ENCODE data around the gene CCDC136.
A peak's percentile ranks its signal among the peaks of the same experiment; 100 is the strongest.

CCDC136 gene

GRCh38 chr7:128858380-128859231, 66.8 kb downstream of the CCDC136 start:
- Mint-ChIP-seq H3K27ac (no peak overlapping the region), H3K4me1 (ENCODE audit: low read depth) (peaks cover 11% of the 10 kb centered on the region), H3K4me3 (no peak overlapping the region), H3K36me3 (ENCODE audit: low read depth) (no peaks in the 10 kb centered on the region), H3K27me3 (ENCODE audit: low read depth) (no peaks in the 10 kb centered on the region), H3K9me3 (no peaks in the 10 kb centered on the region)
- DNase-seq (ENCODE audit: low spot score) = no peak

DNA sequence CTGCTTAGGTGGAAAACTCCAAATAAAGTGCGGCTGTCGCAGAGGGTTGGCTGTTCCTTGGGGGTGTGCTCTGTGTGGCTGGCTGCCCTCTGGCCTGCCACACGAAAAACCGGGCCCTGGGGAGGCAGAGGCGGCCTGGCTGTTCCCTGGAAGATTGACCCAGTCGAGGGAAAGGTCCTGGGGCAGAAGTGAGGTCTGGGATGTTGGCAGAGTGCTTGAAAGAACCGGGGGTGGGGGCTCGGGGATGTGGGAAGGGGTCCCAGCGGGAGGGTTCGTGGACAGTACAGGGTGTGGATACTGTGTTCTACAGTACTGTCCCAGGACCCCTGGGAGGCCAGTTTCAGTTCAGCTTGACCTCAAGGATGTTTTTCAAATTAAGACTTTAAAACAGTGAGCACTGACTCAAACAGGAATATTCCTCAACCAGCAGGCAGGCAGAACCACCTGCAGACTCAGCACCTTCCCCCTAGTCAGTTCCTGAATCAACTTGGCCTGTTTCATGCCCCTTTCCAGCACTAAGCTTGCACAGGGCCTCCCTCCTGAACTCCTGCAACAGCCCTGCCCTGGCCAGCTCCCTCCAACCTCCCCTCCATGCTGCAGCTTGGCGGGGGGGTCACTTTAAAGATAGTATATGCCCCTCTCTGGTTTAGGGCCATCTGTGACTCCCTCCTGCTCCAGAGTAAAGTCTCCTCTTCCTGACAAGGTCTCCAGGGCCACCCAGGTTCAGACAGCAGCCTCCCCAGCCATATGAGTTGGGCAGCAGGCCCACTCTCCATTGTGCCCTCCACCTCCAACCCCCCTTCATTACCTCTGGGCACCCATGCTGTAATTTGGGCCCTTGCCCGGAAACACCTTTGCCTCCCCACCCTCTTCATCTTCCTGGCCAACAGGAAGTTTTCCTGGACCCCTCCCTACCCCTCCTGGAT, 67.7 kb downstream of the CCDC136 start:
- H3K4me3 Mint-ChIP-seq = no peak overlapping the region
- H3K9me3 Mint-ChIP-seq = no peaks in the 10 kb centered on the region
- DNase-seq (ENCODE audit: low spot score) = no peak
- no peaks in the 10 kb centered on the region for H3K27me3 Mint-ChIP-seq (ENCODE audit: low read depth)
- peak overlapping the region; percentile 23 for H3K27ac Mint-ChIP-seq
- no peaks in the 10 kb centered on the region for H3K36me3 Mint-ChIP-seq (ENCODE audit: low read depth)
- H3K4me1 Mint-ChIP-seq (ENCODE audit: low read depth) = peaks cover 14% of the 10 kb centered on the region

DNA sequence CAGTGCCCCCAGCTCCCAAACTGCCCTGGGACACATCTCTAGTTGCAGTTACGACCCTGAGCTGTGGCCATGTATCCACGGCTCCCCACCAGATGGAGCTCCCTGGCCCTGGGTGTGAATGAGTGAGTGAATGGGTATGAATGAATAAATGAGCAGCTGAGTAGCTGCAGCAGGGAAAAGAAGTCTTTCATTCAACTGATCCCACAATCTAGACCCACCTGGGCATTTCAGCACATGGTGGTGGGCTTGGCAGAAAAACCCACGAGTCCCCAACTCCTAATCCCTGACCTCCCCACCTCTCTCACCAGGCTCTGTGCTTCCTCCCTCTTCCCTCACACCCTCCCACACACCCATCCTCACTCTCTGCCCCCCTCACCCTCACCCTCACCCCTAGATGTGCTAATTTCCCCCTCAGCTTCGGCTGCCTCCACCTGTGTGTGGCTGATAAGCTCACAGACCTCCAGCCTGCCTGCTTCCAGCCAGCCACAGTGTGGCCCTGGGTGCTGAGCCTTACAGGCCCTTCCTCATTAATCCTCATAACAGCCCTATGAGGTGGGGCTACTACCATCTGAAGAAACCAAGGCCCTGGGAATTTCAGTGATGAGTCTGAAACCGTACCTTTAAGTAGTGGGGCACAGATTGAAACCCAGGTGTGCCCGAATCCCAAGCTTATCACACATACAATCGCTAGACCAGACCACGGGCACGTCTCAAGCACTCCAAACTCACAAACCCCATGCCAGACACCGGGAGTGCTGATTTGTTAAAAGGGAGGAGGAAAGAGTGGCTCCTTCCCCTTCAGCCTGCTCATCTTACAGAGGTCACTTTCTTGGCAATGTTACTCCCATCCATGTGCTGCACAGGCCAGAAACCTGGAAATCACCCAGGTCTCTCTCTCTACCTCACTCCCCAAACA, 68.6 kb downstream of the CCDC136 start:
- Mint-ChIP-seq H3K27me3 (ENCODE audit: low read depth) (no peaks in the 10 kb centered on the region), H3K4me1 (ENCODE audit: low read depth) (peaks cover 14% of the 10 kb centered on the region), H3K27ac (peak overlapping the region; percentile 23), H3K36me3 (ENCODE audit: low read depth) (peaks cover 3% of the 10 kb centered on the region), H3K4me3 (no peak overlapping the region), H3K9me3 (no peaks in the 10 kb centered on the region)
- no peak for DNase-seq (ENCODE audit: low spot score)

- H3K27me3 Mint-ChIP-seq (ENCODE audit: low read depth) = no peaks in the 10 kb centered on the region
- peak overlapping the region; percentile 97 for H3K27ac Mint-ChIP-seq
- no peak for DNase-seq (ENCODE audit: low spot score)
- H3K4me3 Mint-ChIP-seq = peak overlapping the region; percentile 98
- peaks cover 13% of the 10 kb centered on the region for H3K36me3 Mint-ChIP-seq (ENCODE audit: low read depth)
- H3K9me3 Mint-ChIP-seq = no peaks in the 10 kb centered on the region
- H3K4me1 Mint-ChIP-seq (ENCODE audit: low read depth) = peaks cover 14% of the 10 kb centered on the region
These were observed 70.3 kb downstream of the CCDC136 start for GRCh38 chr7:128861957-128862570.

GRCh38 chr7:128862571-128863432, 71.0 kb downstream of the CCDC136 start, which contains the start of gene ATP6V1F:
Gene ATP6V1F, plus strand, starts transcription at chr7:128862856. Its CDS starts 49 bp downstream, at chr7:128862905.
- peak; percentile 99 for DNase-seq (ENCODE audit: low spot score)
- peaks cover 17% of the 10 kb centered on the region for H3K36me3 Mint-ChIP-seq (ENCODE audit: low read depth)
- H3K4me1 Mint-ChIP-seq (ENCODE audit: low read depth) = peaks cover 14% of the 10 kb centered on the region
- H3K27me3 Mint-ChIP-seq (ENCODE audit: low read depth) = no peaks in the 10 kb centered on the region
- H3K27ac Mint-ChIP-seq = peak within 1 kb of the TSS; percentile 97
- peak within 1 kb of the TSS; percentile 98 for H3K4me3 Mint-ChIP-seq
- no peaks in the 10 kb centered on the region for H3K9me3 Mint-ChIP-seq

DNA sequence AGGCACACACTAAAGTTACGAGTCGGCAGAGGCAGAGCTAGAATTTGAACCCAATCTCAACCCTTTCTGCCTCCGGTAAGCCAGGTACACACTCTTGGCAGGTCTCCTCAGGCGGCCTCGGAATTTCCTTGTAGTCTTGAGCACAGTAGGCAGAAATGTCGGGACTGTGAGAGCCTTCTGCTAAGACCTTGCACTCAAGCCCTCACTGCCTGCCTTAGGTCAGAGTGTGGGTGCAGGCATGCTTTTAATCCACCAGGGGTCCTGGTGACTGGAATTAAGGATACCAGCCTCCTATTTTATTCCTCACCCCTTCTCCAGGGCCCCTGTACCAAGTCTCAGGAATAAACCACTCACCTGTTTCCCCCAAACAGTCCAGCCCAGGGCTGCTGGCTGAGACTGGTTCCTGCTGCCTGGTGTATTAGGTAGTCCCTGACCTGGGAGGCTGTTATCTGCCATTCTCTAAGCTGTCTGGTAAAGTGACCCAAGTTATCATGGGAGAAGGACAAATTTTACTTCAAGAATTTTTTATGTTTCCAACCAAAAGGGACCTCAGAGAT, 71.7 kb downstream of the CCDC136 start:
- peaks cover 18% of the 10 kb centered on the region for H3K36me3 Mint-ChIP-seq (ENCODE audit: low read depth)
- H3K4me3 Mint-ChIP-seq = peak overlapping the region; percentile 98
- H3K4me1 Mint-ChIP-seq (ENCODE audit: low read depth) = peaks cover 14% of the 10 kb centered on the region
- no peaks in the 10 kb centered on the region for H3K27me3 Mint-ChIP-seq (ENCODE audit: low read depth)
- H3K9me3 Mint-ChIP-seq = no peaks in the 10 kb centered on the region
- peak overlapping the region; percentile 97 for H3K27ac Mint-ChIP-seq
- DNase-seq (ENCODE audit: low spot score) = peak; percentile 38

DNA sequence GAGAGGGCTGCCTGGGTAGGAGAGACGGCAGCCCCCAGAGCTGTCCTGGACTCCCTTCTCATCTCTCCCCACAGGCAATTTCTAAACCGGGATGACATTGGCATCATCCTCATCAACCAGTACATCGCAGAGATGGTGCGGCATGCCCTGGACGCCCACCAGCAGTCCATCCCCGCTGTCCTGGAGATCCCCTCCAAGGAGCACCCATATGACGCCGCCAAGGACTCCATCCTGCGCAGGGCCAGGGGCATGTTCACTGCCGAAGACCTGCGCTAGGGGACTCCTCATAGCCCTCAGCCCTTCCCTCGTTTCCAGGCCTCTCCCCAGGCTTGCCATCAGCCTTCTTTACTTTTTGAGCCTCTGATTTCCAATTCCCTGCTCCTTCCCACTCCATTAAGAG, 73.5 kb downstream of the CCDC136 start:
- no peaks in the 10 kb centered on the region for H3K9me3 Mint-ChIP-seq
- no peak for DNase-seq (ENCODE audit: low spot score)
- H3K27me3 Mint-ChIP-seq (ENCODE audit: low read depth) = peaks cover 4% of the 10 kb centered on the region
- no peak overlapping the region for H3K4me3 Mint-ChIP-seq
- H3K36me3 Mint-ChIP-seq (ENCODE audit: low read depth) = peaks cover 18% of the 10 kb centered on the region
- no peak overlapping the region for H3K27ac Mint-ChIP-seq
- H3K4me1 Mint-ChIP-seq (ENCODE audit: low read depth) = peaks cover 11% of the 10 kb centered on the region

GRCh38 chr7:128865996-128866877, 74.5 kb downstream of the CCDC136 start:
- no peak for DNase-seq (ENCODE audit: low spot score)
- peaks cover 13% of the 10 kb centered on the region for H3K27me3 Mint-ChIP-seq (ENCODE audit: low read depth)
- no peak overlapping the region for H3K4me3 Mint-ChIP-seq
- H3K9me3 Mint-ChIP-seq = no peaks in the 10 kb centered on the region
- no peak overlapping the region for H3K27ac Mint-ChIP-seq
- peaks cover 18% of the 10 kb centered on the region for H3K36me3 Mint-ChIP-seq (ENCODE audit: low read depth)
- peaks cover 11% of the 10 kb centered on the region for H3K4me1 Mint-ChIP-seq (ENCODE audit: low read depth)

- Mint-ChIP-seq H3K27ac (no peak overlapping the region), H3K4me1 (ENCODE audit: low read depth) (peaks cover 9% of the 10 kb centered on the region), H3K27me3 (ENCODE audit: low read depth) (peaks cover 21% of the 10 kb centered on the region), H3K36me3 (ENCODE audit: low read depth) (peaks cover 18% of the 10 kb centered on the region), H3K9me3 (no peaks in the 10 kb centered on the region), H3K4me3 (no peak overlapping the region)
- no peak for DNase-seq (ENCODE audit: low spot score)
These were observed 75.5 kb downstream of the CCDC136 start for GRCh38 chr7:128867241-128867640.

GRCh38 chr7:128867842-128868623, 76.3 kb downstream of the CCDC136 start:
- no peaks in the 10 kb centered on the region for H3K9me3 Mint-ChIP-seq
- no peak for DNase-seq (ENCODE audit: low spot score)
- H3K4me1 Mint-ChIP-seq (ENCODE audit: low read depth) = peaks cover 5% of the 10 kb centered on the region
- H3K4me3 Mint-ChIP-seq = peak overlapping the region; percentile 9
- peaks cover 21% of the 10 kb centered on the region for H3K27me3 Mint-ChIP-seq (ENCODE audit: low read depth)
- H3K36me3 Mint-ChIP-seq (ENCODE audit: low read depth) = peaks cover 18% of the 10 kb centered on the region
- H3K27ac Mint-ChIP-seq = no peak overlapping the region

GRCh38 chr7:128868624-128869137, 76.9 kb downstream of the CCDC136 start:
- Mint-ChIP-seq H3K9me3 (no peaks in the 10 kb centered on the region), H3K27ac (no peak overlapping the region), H3K27me3 (ENCODE audit: low read depth) (peaks cover 21% of the 10 kb centered on the region), H3K4me1 (ENCODE audit: low read depth) (peaks cover 3% of the 10 kb centered on the region), H3K4me3 (peak overlapping the region; percentile 54), H3K36me3 (ENCODE audit: low read depth) (peaks cover 18% of the 10 kb centered on the region)
- no peak for DNase-seq (ENCODE audit: low spot score)

All from T-helper 2 cell treated with Interferon-gamma antibody and Interleukin-4, amounts not matched to agents 5 μg/mL and 100 μg/mL, for 36 hours (primary cell).